GM12878 (cell line): Measurements from ENCODE around the gene PHF14. TPM values are rescaled to one million over a fixed set of nuclear protein-coding genes. Genes with fewer than 3 reads are reported as not detected.

Source experiments
- ATAC-seq: fragments of 200-7000 bp; cut with Tn5 transposase; 3 replicates; pipeline ENCODE4 v1.9.1; 2020; ENCODE audit warnings: mild to moderate bottlenecking, moderate library complexity
- BruUV-seq: library from RNA; stranded (reverse); fragments of 400-500 nt; replicated peaks from 2 replicates; lab custom pipeline; 2021; lab: Mats Ljungman, UMichigan
- CTCF ChIA-PET: fragments of 300-600 bp; sonication (Branson Sonifier 250); formaldehyde crosslinking; extraction: SDS; loops from one replicate; lab custom pipeline; 2021; ENCODE audit warnings: inconsistent platforms; lab: Yijun Ruan, JAX
- POLR2A ChIA-PET: fragments of 350-600 bp; formaldehyde crosslinking; extraction: SDS; loops from one replicate; lab custom pipeline; 2021; ENCODE audit warnings: inconsistent platforms; lab: Charles Lee
- RAD21 ChIA-PET: fragments of 300-600 bp; sonication (Branson Sonifier 250); formaldehyde crosslinking; loops from one replicate; lab custom pipeline; 2023; ENCODE audit warnings: antibody characterized with exemption; ENCODE audit not compliant: unreplicated experiment; lab: Charles Lee
- SMC1A ChIA-PET: fragments of 300-600 bp; sonication (Branson Sonifier 250); formaldehyde crosslinking; loops from one replicate; lab custom pipeline; 2023; ENCODE audit not compliant: unreplicated experiment, uncharacterized antibody; lab: Charles Lee
- DNase-seq: peaks from one replicate; pipeline ENCODE4 v3.0.0-alpha.2; 2011; ENCODE audit warnings: low read depth, low spot score
- FAIRE-seq: peaks from 3 replicates; lab custom pipeline; 2011; peaks lifted over from hg19 to GRCh38; lab: Jason Lieb, UNC
- H2AFZ ChIP-seq: 2 replicates; pipeline ENCODE4 v1.6.0; 2011; ENCODE audit warnings: low read depth, low read length, control low read depth; ENCODE audit not compliant: control insufficient read depth
- H3K27ac ChIP-seq: 2 replicates; pipeline ENCODE4 v1.5.1; 2011; ENCODE audit warnings: control low read depth; ENCODE audit not compliant: control insufficient read depth, insufficient read depth
- H3K27me3 ChIP-seq, 2 experiments: replicated peaks in 1 of 2; 2 replicates each; pipeline versions ENCODE4 v1.6.0 to v1.6.1; 2011; ENCODE audit warnings: low read length in 1 of 2; ENCODE audit not compliant: control insufficient read depth in 2 of 2, insufficient read depth in 2 of 2
- H3K36me3 ChIP-seq, 2 experiments: 2 replicates each; pipeline ENCODE4 v1.5.1; 2011; ENCODE audit warnings: low read length in 1 of 2; ENCODE audit not compliant: control insufficient read depth in 2 of 2, insufficient read depth in 2 of 2
- H3K4me1 ChIP-seq: 2 replicates; pipeline ENCODE4 v1.6.1; 2011; ENCODE audit warnings: mild to moderate bottlenecking, low read length, moderate library complexity, mixed read lengths; ENCODE audit not compliant: control insufficient read depth, insufficient read depth
- H3K4me2 ChIP-seq: 2 replicates; pipeline ENCODE4 v1.6.0; 2011; ENCODE audit warnings: control low read depth; ENCODE audit not compliant: control insufficient read depth, insufficient read depth
- H3K4me3 ChIP-seq: fragments of 200-600 bp; sonication (generic); 2 replicates; pipeline ENCODE4 v1.5.1; 2016
- H3K79me2 ChIP-seq: 2 replicates; pipeline ENCODE4 v1.6.0; 2011; ENCODE audit warnings: low read length; ENCODE audit not compliant: control insufficient read depth, insufficient read depth
- H3K9ac ChIP-seq: 2 replicates; pipeline ENCODE4 v1.8.0; 2011; ENCODE audit warnings: low read length, control low read depth, mixed read lengths; ENCODE audit not compliant: control insufficient read depth, insufficient read depth
- H3K9me3 ChIP-seq: replicated peaks from 3 replicates; pipeline ENCODE4 v1.5.1; 2011; ENCODE audit warnings: mild to moderate bottlenecking, low read length; ENCODE audit not compliant: control insufficient read depth, insufficient read depth
- H4K20me1 ChIP-seq: 2 replicates; pipeline ENCODE4 v1.6.0; 2011; ENCODE audit not compliant: control insufficient read depth, insufficient read depth
- BACH1 ChIP-seq: fragments of 450-650 bp; IDR thresholded peaks from 2 replicates; pipeline ENCODE4 v1.6.1; 2017; ENCODE audit warnings: mild to moderate bottlenecking, borderline replicate concordance
- CBFB ChIP-seq: IDR thresholded peaks from 2 replicates; pipeline ENCODE4 v1.6.1; 2016; ENCODE audit warnings: antibody characterized with exemption, low read depth
- EGR1 ChIP-seq, 2 experiments: IDR thresholded peaks; 1 replicate in 1 of 2; 2 replicates in 1 of 2; pipeline ENCODE4 v1.6.1; 2011 to 2012; ENCODE audit warnings: low read depth in 2 of 2, low read length in 2 of 2, borderline replicate concordance in 1 of 2, mild to moderate bottlenecking in 1 of 2, moderate library complexity in 1 of 2
- LARP7 ChIP-seq: fragments of 450-650 bp; IDR thresholded peaks from 2 replicates; pipeline ENCODE4 v1.6.1; 2017; ENCODE audit warnings: mild to moderate bottlenecking
- MTA2 ChIP-seq: fragments of 450-650 bp; IDR thresholded peaks from 2 replicates; pipeline ENCODE4 v1.6.1; 2016; ENCODE audit warnings: low read depth, mild to moderate bottlenecking, moderate library complexity
- MXI1 ChIP-seq: fragments of 150-350 bp; IDR thresholded peaks from 2 replicates; pipeline ENCODE4 v1.6.1; 2011; ENCODE audit warnings: low read depth, mild to moderate bottlenecking, inconsistent platforms, low read length, improper control_type of control experiment
- MYB ChIP-seq: fragments of 150-350 bp; IDR thresholded peaks from 2 replicates; pipeline ENCODE4 v1.6.1; 2014; ENCODE audit warnings: mild to moderate bottlenecking, low read depth, low read length, borderline replicate concordance
- RB1 ChIP-seq: fragments of 450-650 bp; formaldehyde crosslinking; IDR thresholded peaks from 2 replicates; pipeline ENCODE4 v1.6.1; 2017; ENCODE audit warnings: mild to moderate bottlenecking, borderline replicate concordance
- RELA ChIP-seq: fragments of 450-650 bp; IDR thresholded peaks from 2 replicates; pipeline ENCODE4 v1.8.0; 2014; ENCODE audit warnings: borderline replicate concordance; ENCODE audit not compliant: partially characterized antibody
- RUNX3 ChIP-seq: IDR thresholded peaks from 2 replicates; pipeline ENCODE4 v1.6.1; 2012; ENCODE audit warnings: low read length, inconsistent platforms
- SMC3 ChIP-seq: IDR thresholded peaks from 2 replicates; pipeline ENCODE4 v1.6.1; 2011; ENCODE audit warnings: low read length, improper control_type of control experiment, borderline replicate concordance
- WGBS: methylation state at CpG from one replicate; pipeline ENCODE4 v1.1.6; 2016; ENCODE audit warnings: low lambda C conversion rate; ENCODE audit not compliant: insufficient replicate concordance, insufficient coverage; ENCODE audit errors: missing lambda C conversion rate; 5-methylcytosine and 5-hydroxymethylcytosine counted together
- in situ Hi-C: fragments of 300-500 bp; cut with MboI; formaldehyde crosslinking; loops from 9 replicates; pipeline ENCODE4 v1.14.3; 2018; ENCODE audit warnings: mixed read lengths
- intact Hi-C: fragments of 100-400 bp; cut with micrococcal nuclease; formaldehyde crosslinking; loops from one replicate; pipeline ENCODE4 v1.14.2; 2022; ENCODE audit not compliant: unreplicated experiment
- polyA plus RNA-seq, 11 experiments: library from polyadenylated mRNA; depleted of rRNA in 4 of 11; unstranded in 6 of 11; stranded (reverse) in 5 of 11; fragments of >200 nt; fragmentation: Nextera tagmentation in 4 of 11; fragmentation: Illumina TruSeq in 1 of 11; extraction: Ambion mirVana in 4 of 11; extraction: Trizol in 1 of 11; gene quantifications; 1 replicate in 1 of 11; 2 replicates in 10 of 11; pipeline versions ENCODE4 v1.2.1 to v1.2.3, GENCODE V29; 2011 to 2016; ENCODE audit warnings: inconsistent platforms in 2 of 11, missing spikeins in 2 of 11, low read depth in 1 of 11
- total RNA-seq, 4 experiments: library from RNA; depleted of rRNA in 3 of 4; stranded (reverse); fragments of >200 nt in 3 of 4; fragmentation: Illumina TruSeq in 1 of 4; extraction: Trizol in 1 of 4; gene quantifications; 2 replicates each; pipeline versions ENCODE4 v1.2.1 to v1.2.3, GENCODE V29; 2013 to 2021
- TF ChIP-seq, protein P1 (sequence below): fragments of 450-650 bp; IDR thresholded peaks from 2 replicates; pipeline ENCODE4 v1.6.1; 2018; ENCODE audit warnings: mild to moderate bottlenecking, low read depth, moderate library complexity; ENCODE audit not compliant: partially characterized antibody
- TF ChIP-seq, protein P2 (sequence below): IDR thresholded peaks from 2 replicates; pipeline ENCODE4 v1.6.1; 2012; ENCODE audit warnings: low read length, inconsistent platforms
- TF ChIP-seq, protein P3 (sequence below): IDR thresholded peaks from 2 replicates; pipeline ENCODE4 v1.6.1; 2012; ENCODE audit warnings: low read depth, low read length, improper control_type of control experiment
- TF ChIP-seq, protein P4 (sequence below): IDR thresholded peaks from 2 replicates; pipeline ENCODE4 v1.6.1; 2012; ENCODE audit warnings: improper control_type of control experiment, low read depth, low read length; ENCODE audit not compliant: insufficient replicate concordance

The PHF14 gene
- total and polyA plus RNA-seq, 10 of the 15 experiments (the other 5 are each of a cell fraction or from before 2014, with no cell fraction given), result 21.3 to 47.1 (median 29.9) TPM

DNA sequence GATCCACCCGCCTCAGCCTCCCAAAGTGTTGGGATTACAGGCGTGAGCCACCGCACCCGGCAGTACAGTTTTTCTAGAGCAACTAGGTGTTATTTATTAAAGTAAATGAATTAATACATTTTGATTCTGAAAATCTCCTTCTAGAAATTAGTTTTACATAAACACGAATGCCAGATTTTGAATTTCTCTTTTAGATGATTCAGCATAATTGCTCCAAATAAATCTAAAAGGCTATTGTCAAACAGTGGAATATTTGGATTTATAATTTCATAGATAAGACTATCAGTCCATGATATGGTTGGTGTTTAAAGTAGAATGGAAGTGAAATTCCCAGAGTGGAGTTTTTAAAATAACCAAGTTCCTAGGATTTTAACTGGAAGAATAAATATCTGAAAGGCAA, 1.5 kb upstream of the PHF14 start:
- POLR2A ChIA-PET, result no interaction called here
- intact Hi-C loops, result no loop called here
- RAD21 ChIA-PET, result no interaction called here
- CTCF ChIA-PET, result no interaction called here
- DNase-seq, result no peak
- no peak overlapping the region for H3K4me3 ChIP-seq
- H3K79me2 ChIP-seq, result peaks cover 25% of the 10 kb centered on the region
- no peaks in the 10 kb centered on the region; a peak in 1 of 4 replicates for H3K27me3 ChIP-seq
- peaks cover 3% of the 10 kb centered on the region; the same call in 1 of the 2 replicates for H3K4me1 ChIP-seq
- no peak overlapping the region for H3K27ac ChIP-seq
- WGBS, result 93% methylated on average over 5 of the region's 5 CpGs
- FAIRE-seq, result no peak
- 0 out of 4 replicates have a peak, but pooled peaks cover 0 to 2% of the 10 kb centered on the region in 2 experiments for H3K36me3 ChIP-seq
- in situ Hi-C loops, result no loop called here
- H3K9me3 ChIP-seq, result no peaks in the 10 kb centered on the region
- no TSS peak for BruUV-seq
- H3K4me2 ChIP-seq, result no peak overlapping the region
- H4K20me1 ChIP-seq, result no peaks in the 10 kb centered on the region
- H2AFZ ChIP-seq, result no peak overlapping the region
- no peak for ATAC-seq
- no peak overlapping the region for H3K9ac ChIP-seq
- SMC1A ChIA-PET, result no interaction called here
- TF ChIP-seq RUNX3 (no peak), MYB (no peak), SMC3 (no peak), RB1 (no peak), CBFB (no peak), EGR1 (IDR thresholded peaks at IDR 0.05; ENCODE audit: borderline replicate concordance in 1 of 2, low read depth in 2 of 2, low read length in 2 of 2) (no peak), RELA (no peak), LARP7 (no peak), BACH1 (no peak), MTA2 (no peak), MXI1 (no peak)
- TF ChIP-seq, protein P1, sequence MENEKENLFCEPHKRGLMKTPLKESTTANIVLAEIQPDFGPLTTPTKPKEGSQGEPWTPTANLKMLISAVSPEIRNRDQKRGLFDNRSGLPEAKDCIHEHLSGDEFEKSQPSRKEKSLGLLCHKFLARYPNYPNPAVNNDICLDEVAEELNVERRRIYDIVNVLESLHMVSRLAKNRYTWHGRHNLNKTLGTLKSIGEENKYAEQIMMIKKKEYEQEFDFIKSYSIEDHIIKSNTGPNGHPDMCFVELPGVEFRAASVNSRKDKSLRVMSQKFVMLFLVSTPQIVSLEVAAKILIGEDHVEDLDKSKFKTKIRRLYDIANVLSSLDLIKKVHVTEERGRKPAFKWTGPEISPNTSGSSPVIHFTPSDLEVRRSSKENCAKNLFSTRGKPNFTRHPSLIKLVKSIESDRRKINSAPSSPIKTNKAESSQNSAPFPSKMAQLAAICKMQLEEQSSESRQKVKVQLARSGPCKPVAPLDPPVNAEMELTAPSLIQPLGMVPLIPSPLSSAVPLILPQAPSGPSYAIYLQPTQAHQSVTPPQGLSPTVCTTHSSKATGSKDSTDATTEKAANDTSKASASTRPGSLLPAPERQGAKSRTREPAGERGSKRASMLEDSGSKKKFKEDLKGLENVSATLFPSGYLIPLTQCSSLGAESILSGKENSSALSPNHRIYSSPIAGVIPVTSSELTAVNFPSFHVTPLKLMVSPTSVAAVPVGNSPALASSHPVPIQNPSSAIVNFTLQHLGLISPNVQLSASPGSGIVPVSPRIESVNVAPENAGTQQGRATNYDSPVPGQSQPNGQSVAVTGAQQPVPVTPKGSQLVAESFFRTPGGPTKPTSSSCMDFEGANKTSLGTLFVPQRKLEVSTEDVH, result no peak
- TF ChIP-seq, protein P2, sequence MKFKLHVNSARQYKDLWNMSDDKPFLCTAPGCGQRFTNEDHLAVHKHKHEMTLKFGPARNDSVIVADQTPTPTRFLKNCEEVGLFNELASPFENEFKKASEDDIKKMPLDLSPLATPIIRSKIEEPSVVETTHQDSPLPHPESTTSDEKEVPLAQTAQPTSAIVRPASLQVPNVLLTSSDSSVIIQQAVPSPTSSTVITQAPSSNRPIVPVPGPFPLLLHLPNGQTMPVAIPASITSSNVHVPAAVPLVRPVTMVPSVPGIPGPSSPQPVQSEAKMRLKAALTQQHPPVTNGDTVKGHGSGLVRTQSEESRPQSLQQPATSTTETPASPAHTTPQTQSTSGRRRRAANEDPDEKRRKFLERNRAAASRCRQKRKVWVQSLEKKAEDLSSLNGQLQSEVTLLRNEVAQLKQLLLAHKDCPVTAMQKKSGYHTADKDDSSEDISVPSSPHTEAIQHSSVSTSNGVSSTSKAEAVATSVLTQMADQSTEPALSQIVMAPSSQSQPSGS, result no peak
- TF ChIP-seq, protein P3, sequence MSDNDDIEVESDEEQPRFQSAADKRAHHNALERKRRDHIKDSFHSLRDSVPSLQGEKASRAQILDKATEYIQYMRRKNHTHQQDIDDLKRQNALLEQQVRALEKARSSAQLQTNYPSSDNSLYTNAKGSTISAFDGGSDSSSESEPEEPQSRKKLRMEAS, result no peak
- TF ChIP-seq, protein P4, sequence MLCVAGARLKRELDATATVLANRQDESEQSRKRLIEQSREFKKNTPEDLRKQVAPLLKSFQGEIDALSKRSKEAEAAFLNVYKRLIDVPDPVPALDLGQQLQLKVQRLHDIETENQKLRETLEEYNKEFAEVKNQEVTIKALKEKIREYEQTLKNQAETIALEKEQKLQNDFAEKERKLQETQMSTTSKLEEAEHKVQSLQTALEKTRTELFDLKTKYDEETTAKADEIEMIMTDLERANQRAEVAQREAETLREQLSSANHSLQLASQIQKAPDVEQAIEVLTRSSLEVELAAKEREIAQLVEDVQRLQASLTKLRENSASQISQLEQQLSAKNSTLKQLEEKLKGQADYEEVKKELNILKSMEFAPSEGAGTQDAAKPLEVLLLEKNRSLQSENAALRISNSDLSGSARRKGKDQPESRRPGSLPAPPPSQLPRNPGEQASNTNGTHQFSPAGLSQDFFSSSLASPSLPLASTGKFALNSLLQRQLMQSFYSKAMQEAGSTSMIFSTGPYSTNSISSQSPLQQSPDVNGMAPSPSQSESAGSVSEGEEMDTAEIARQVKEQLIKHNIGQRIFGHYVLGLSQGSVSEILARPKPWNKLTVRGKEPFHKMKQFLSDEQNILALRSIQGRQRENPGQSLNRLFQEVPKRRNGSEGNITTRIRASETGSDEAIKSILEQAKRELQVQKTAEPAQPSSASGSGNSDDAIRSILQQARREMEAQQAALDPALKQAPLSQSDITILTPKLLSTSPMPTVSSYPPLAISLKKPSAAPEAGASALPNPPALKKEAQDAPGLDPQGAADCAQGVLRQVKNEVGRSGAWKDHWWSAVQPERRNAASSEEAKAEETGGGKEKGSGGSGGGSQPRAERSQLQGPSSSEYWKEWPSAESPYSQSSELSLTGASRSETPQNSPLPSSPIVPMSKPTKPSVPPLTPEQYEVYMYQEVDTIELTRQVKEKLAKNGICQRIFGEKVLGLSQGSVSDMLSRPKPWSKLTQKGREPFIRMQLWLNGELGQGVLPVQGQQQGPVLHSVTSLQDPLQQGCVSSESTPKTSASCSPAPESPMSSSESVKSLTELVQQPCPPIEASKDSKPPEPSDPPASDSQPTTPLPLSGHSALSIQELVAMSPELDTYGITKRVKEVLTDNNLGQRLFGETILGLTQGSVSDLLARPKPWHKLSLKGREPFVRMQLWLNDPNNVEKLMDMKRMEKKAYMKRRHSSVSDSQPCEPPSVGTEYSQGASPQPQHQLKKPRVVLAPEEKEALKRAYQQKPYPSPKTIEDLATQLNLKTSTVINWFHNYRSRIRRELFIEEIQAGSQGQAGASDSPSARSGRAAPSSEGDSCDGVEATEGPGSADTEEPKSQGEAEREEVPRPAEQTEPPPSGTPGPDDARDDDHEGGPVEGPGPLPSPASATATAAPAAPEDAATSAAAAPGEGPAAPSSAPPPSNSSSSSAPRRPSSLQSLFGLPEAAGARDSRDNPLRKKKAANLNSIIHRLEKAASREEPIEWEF, result no peak
